GM13977 (cell line): ENCODE measurements around the gene AXDND1.

Experiments
- DNase-seq: peaks from one replicate; pipeline ENCODE4 v3.0.0; 2012; ENCODE audit warnings: low spot score
- CTCF ChIP-seq: IDR thresholded peaks from 2 replicates; pipeline ENCODE4 v1.5.1; 2012; ENCODE audit warnings: mild to moderate bottlenecking, control low read depth; ENCODE audit not compliant: insufficient read depth; ENCODE audit errors: extremely low read depth, missing control alignments
- in situ Hi-C: fragments of 300-500 bp; cut with MboI; formaldehyde crosslinking; loops from one replicate; pipeline ENCODE4 v1.12.0; 2022; ENCODE audit warnings: low sequenced_read_pairs, low pct_unique_long_range_greater_than_20kb, mixed read lengths, inconsistent platforms; ENCODE audit not compliant: unreplicated experiment

AXDND1 gene

DNA sequence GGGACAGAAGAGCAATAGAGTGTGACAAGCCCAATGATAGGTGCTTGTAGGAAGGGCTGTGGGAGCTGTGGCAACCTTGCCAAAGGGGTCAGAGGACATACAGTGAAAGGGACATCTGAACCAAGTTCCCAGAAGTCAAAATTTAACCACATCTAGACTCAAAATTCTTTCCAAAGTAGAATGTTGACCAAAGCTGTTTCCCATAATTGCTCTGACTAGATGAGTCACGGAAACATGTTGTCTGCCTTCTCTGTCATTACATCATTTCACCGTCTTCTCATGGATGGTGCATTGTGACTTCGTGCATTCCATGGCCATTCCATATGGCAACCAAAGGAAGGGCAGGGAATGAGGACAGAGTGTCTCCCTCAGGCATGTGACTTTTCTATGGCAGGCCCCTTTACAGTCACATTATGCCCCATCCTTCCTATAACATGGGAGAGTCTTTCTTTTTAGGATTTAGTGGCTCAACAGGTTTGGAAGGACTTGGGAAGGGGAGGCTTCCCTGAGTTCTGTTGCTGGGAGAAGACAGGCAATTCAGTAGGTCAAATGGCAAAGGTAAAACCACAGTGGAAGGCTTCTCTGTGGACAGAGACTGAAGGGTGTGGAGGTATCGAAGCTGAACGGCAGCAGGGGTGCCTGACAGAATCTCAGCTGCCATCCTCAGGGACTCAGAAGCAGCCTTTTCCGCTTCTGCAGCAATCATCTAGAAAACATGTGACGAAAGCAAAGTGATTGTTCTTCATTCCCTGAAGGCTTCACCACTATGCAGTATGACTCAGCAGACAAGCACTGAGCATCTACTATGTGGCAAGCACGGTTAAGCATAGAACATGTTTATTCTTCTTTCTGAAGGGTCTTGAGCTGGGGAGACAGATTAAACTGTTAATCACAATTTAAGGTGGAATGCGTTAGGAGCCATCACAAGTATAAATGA lies 185.2 kb downstream of the AXDND1 start:
- no peak for DNase-seq
- no peak for TF ChIP-seq CTCF
- in situ Hi-C loops = no loop called here

GRCh38 chr1:179554427-179554826 lies 188.7 kb downstream of the AXDND1 start:
- in situ Hi-C loops = no loop called here
- TF ChIP-seq CTCF = no peak
- DNase-seq = no peak

DNA sequence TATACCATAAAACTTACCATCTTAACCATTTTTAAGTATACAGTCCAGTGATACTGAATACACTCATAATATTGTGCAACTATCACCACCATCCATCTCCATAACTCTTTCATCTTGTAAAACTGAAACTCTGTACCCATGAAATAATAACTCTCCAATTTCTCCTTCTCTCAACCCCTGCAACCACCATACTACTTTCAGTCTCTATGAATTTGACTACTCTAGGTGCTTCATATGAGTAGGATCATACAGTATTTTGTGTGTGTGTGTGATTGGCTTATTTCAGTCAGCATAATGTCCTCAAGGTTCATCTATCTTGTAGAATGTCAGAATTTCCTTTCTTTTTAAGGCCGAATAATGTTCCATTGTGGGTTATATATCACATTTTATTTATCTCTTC lies 192.3 kb downstream of the AXDND1 start:
- no peak for TF ChIP-seq CTCF
- no peak for DNase-seq
- in situ Hi-C loops = no loop called here

- no peak for TF ChIP-seq CTCF
- in situ Hi-C loops = no loop called here
- no peak for DNase-seq
These were observed 209.9 kb downstream of the AXDND1 start, which contains the start of gene NPHS2 for GRCh38 chr1:179575497-179576314. Gene NPHS2, minus strand, starts transcription at chr1:179575948. Its CDS starts 84 bp downstream, at chr1:179575864.

GRCh38 chr1:179576509-179576908 lies 210.7 kb downstream of the AXDND1 start:
- no peak for DNase-seq
- in situ Hi-C loops = no loop called here
- no peak for TF ChIP-seq CTCF

GRCh38 chr1:179583771-179584320 lies 218.1 kb downstream of the AXDND1 start:
- DNase-seq = no peak
- in situ Hi-C loops = no loop called here
- no peak for TF ChIP-seq CTCF
